Tibial nerve (tissue), 4 donors: ENCODE results near the gene IBTK. TPM values are rescaled to one million over a fixed set of nuclear protein-coding genes. Genes with fewer than 3 reads are reported as not detected.

Experiments used
- DNase-seq, 2 donors: peaks; one replicate each; pipeline ENCODE4 v3.0.0-alpha.2; 2019; ENCODE audit warnings: low spot score in 2 of 2
- H3K27ac ChIP-seq, 4 donors: fragments of 200-600 bp; sonication (generic) in 3 of 4; one replicate each; pipeline ENCODE4 v1.5.1; 2017 to 2019; ENCODE audit warnings: mild to moderate bottlenecking in 1 of 4
- H3K27me3 ChIP-seq, 2 donors: fragments of 200-600 bp; sonication (generic) in 1 of 2; one replicate each; pipeline versions ENCODE4 v1.5.1 to v1.6.0; 2017 to 2019
- H3K36me3 ChIP-seq, 3 donors: fragments of 200-600 bp; sonication (generic); one replicate each; pipeline ENCODE4 v1.5.1; 2018 to 2019
- H3K4me1 ChIP-seq, 4 donors: fragments of 200-600 bp; sonication (generic) in 3 of 4; one replicate each; pipeline ENCODE4 v1.5.1; 2017 to 2019
- H3K4me3 ChIP-seq, 4 donors: fragments of 200-600 bp; sonication (generic) in 3 of 4; one replicate each; pipeline ENCODE4 v1.5.1; 2017 to 2019; ENCODE audit warnings: mild to moderate bottlenecking in 1 of 4, moderate library complexity in 1 of 4
- H3K9me3 ChIP-seq, 4 donors: fragments of 200-600 bp; sonication (generic) in 3 of 4; one replicate each; pipeline ENCODE4 v1.5.1; 2017 to 2019
- EP300 ChIP-seq, 2 donors: sonication (generic); formaldehyde crosslinking; IDR thresholded peaks; one replicate each; pipeline ENCODE4 v1.6.1; 2017; ENCODE audit warnings: antibody characterized with exemption in 2 of 2, mild to moderate bottlenecking in 1 of 2
- POLR2A ChIP-seq, 2 donors: fragments of 450-650 bp; IDR thresholded peaks; one replicate each; pipeline ENCODE4 v1.6.1; 2017; ENCODE audit warnings: antibody characterized with exemption in 2 of 2, mild to moderate bottlenecking in 2 of 2, moderate library complexity in 2 of 2
- WGBS, 2 donors: methylation state at CpG; one replicate each; pipeline ENCODE4 v1.1.5; 2018; 5-methylcytosine and 5-hydroxymethylcytosine counted together
- total RNA-seq, 4 donors: library from RNA; depleted of rRNA; stranded (reverse); fragments of >200 nt; gene quantifications; one replicate each; pipeline ENCODE4 v1.1.0, GENCODE V29; 2016
- TF ChIP-seq, protein P1 (sequence below), 5 experiments: fragments of 200-600 bp in 3 of 5; fragments of 450-650 bp in 2 of 5; sonication (generic) in 3 of 5; IDR thresholded peaks; one replicate each; pipeline ENCODE4 v1.5.1; 2016 to 2019; ENCODE audit warnings: antibody characterized with exemption in 5 of 5, mild to moderate bottlenecking in 3 of 5, moderate library complexity in 2 of 5

IBTK gene
- total RNA-seq, 4 donors from 2014 or later = 26.9 to 34.1 (median 30.2) TPM

- 92 to 93% methylated on average over 4 of the region's 4 CpGs for WGBS, 2 donors
- Histone ChIP-seq H3K4me3 (no peak overlapping the region), H3K36me3 (peaks cover 0 to 10% (median 0%) of the 10 kb centered on the region in 3 donors), H3K9me3 (no peaks in the 10 kb centered on the region), H3K4me1 (peaks cover 0 to 41% (median 10%) of the 10 kb centered on the region in 4 donors), H3K27ac (no peak overlapping the region), H3K27me3 (no peaks in the 10 kb centered on the region)
- TF ChIP-seq POLR2A (IDR thresholded peaks at IDR 0.05) = no peak
- TF ChIP-seq, protein P1, sequence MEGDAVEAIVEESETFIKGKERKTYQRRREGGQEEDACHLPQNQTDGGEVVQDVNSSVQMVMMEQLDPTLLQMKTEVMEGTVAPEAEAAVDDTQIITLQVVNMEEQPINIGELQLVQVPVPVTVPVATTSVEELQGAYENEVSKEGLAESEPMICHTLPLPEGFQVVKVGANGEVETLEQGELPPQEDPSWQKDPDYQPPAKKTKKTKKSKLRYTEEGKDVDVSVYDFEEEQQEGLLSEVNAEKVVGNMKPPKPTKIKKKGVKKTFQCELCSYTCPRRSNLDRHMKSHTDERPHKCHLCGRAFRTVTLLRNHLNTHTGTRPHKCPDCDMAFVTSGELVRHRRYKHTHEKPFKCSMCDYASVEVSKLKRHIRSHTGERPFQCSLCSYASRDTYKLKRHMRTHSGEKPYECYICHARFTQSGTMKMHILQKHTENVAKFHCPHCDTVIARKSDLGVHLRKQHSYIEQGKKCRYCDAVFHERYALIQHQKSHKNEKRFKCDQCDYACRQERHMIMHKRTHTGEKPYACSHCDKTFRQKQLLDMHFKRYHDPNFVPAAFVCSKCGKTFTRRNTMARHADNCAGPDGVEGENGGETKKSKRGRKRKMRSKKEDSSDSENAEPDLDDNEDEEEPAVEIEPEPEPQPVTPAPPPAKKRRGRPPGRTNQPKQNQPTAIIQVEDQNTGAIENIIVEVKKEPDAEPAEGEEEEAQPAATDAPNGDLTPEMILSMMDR (IDR thresholded peaks at IDR 0.05) = no peak
- no peak for TF ChIP-seq EP300 (IDR thresholded peaks at IDR 0.05)
- no peak for DNase-seq
These were observed 2.2 kb downstream of the IBTK start for GRCh38 chr6:82245376-82245775.

GRCh38 chr6:82243884-82244283, 3.7 kb downstream of the IBTK start:
- TF ChIP-seq EP300 (IDR thresholded peaks at IDR 0.05) = no peak
- TF ChIP-seq, protein P1 (IDR thresholded peaks at IDR 0.05) = no peak
- no peak for TF ChIP-seq POLR2A (IDR thresholded peaks at IDR 0.05)
- peaks cover 0 to 40% (median 10%) of the 10 kb centered on the region in 4 donors for H3K4me1 ChIP-seq
- H3K4me3 ChIP-seq = no peak overlapping the region
- no peak overlapping the region for H3K27ac ChIP-seq
- 73 to 74% methylated on average over 4 of the region's 4 CpGs for WGBS, 2 donors
- peaks cover 0 to 25% (median 0%) of the 10 kb centered on the region in 3 donors for H3K36me3 ChIP-seq
- H3K9me3 ChIP-seq = no peaks in the 10 kb centered on the region
- no peaks in the 10 kb centered on the region for H3K27me3 ChIP-seq
- DNase-seq = no peak

- TF ChIP-seq, protein P1 (IDR thresholded peaks at IDR 0.05) = no peak
- TF ChIP-seq EP300 (IDR thresholded peaks at IDR 0.05) (no peak), POLR2A (IDR thresholded peaks at IDR 0.05) (no peak)
- Histone ChIP-seq H3K9me3 (no peaks in the 10 kb centered on the region), H3K27ac (no peak overlapping the region), H3K4me1 (peaks cover 0 to 26% (median 3%) of the 10 kb centered on the region in 4 donors), H3K36me3 (peaks cover 0 to 40% (median 0%) of the 10 kb centered on the region in 3 donors), H3K4me3 (no peak overlapping the region), H3K27me3 (no peaks in the 10 kb centered on the region)
- no peak for DNase-seq
- WGBS, 2 donors = 86 to 89% methylated on average over 3 of the region's 3 CpGs
These were observed 7.4 kb downstream of the IBTK start for GRCh38 chr6:82240186-82240585.

GRCh38 chr6:82239597-82239996, 7.9 kb downstream of the IBTK start:
- no peak for DNase-seq
- Histone ChIP-seq H3K9me3 (no peaks in the 10 kb centered on the region), H3K27me3 (no peaks in the 10 kb centered on the region), H3K4me1 (peaks cover 0 to 21% (median 2%) of the 10 kb centered on the region in 4 donors), H3K36me3 (peaks cover 0 to 46% (median 0%) of the 10 kb centered on the region in 3 donors), H3K4me3 (no peak overlapping the region), H3K27ac (no peak overlapping the region)
- WGBS, 2 donors = 96 to 97% methylated on average over 2 of the region's 2 CpGs
- TF ChIP-seq EP300 (IDR thresholded peaks at IDR 0.05) = no peak
- TF ChIP-seq, protein P1 (IDR thresholded peaks at IDR 0.05) = no peak
- TF ChIP-seq POLR2A (IDR thresholded peaks at IDR 0.05) = no peak

DNA sequence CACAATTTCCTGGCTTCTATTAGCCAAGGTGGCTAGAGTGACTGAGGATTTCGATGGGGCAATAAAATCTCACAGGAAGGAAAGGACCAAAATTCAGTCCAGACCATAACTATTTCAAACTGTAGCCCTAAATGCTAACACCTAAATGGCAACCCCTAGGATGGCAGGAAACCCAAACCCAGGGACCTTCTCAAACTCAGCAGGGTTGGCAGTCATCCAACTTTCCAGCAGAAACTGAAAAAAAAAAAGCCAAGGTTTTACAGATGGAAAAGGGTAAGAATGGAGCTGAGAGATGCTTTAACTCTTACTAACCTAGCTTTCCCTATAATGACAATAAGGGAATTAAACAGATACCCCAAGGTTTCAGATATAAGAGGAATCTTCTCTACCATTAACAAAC, 10.5 kb downstream of the IBTK start:
- Histone ChIP-seq H3K4me3 (no peak overlapping the region), H3K27me3 (no peaks in the 10 kb centered on the region), H3K9me3 (no peaks in the 10 kb centered on the region), H3K27ac (no peak overlapping the region), H3K36me3 (peaks cover 0 to 63% (median 0%) of the 10 kb centered on the region in 3 donors), H3K4me1 (peaks cover 0 to 11% (median 0%) of the 10 kb centered on the region in 4 donors)
- DNase-seq = no peak
- TF ChIP-seq, protein P1 (IDR thresholded peaks at IDR 0.05) = no peak
- TF ChIP-seq EP300 (IDR thresholded peaks at IDR 0.05) (no peak), POLR2A (IDR thresholded peaks at IDR 0.05) (no peak)
- 59 to 61% methylated on average over 1 of the region's 1 CpG for WGBS, 2 donors
